ENCODE data around the gene ZFHX2.

ZFHX2 gene

GRCh38 chr14:23533652-23534435, 17.7 kb downstream of the ZFHX2 start:
- Histone ChIP-seq H3K4me3 (ENCODE audit: severe bottlenecking) (no peak overlapping the region), H3K27me3 (ENCODE audit: insufficient read depth, poor library complexity, severe bottlenecking) (no peaks in the 10 kb centered on the region), H3K27ac (ENCODE audit: poor library complexity, severe bottlenecking) (no peak overlapping the region), H3K4me1 (ENCODE audit: insufficient read depth, poor library complexity, severe bottlenecking) (no peaks in the 10 kb centered on the region), H3K9me3 (ENCODE audit: severe bottlenecking) (no peaks in the 10 kb centered on the region), H3K36me3 (ENCODE audit: low read depth) (no peaks in the 10 kb centered on the region)
- ATAC-seq (ENCODE audit: low read depth) (no peak), DNase-seq (ENCODE audit: low spot score) (no peak)
- no peak for TF ChIP-seq CTCF (IDR thresholded peaks at IDR 0.05; ENCODE audit: poor library complexity, severe bottlenecking)

- Histone ChIP-seq H3K9me3 (ENCODE audit: severe bottlenecking) (no peaks in the 10 kb centered on the region), H3K4me1 (ENCODE audit: insufficient read depth, poor library complexity, severe bottlenecking) (no peaks in the 10 kb centered on the region), H3K27me3 (ENCODE audit: insufficient read depth, poor library complexity, severe bottlenecking) (no peaks in the 10 kb centered on the region), H3K4me3 (ENCODE audit: severe bottlenecking) (no peak overlapping the region), H3K27ac (ENCODE audit: poor library complexity, severe bottlenecking) (no peak overlapping the region), H3K36me3 (ENCODE audit: low read depth) (no peaks in the 10 kb centered on the region)
- ATAC-seq (ENCODE audit: low read depth) (no peak), DNase-seq (ENCODE audit: low spot score) (no peak)
- no peak for TF ChIP-seq CTCF (IDR thresholded peaks at IDR 0.05; ENCODE audit: poor library complexity, severe bottlenecking)
These were observed 18.9 kb downstream of the ZFHX2 start for GRCh38 chr14:23532658-23533057.

- Histone ChIP-seq H3K27ac (ENCODE audit: poor library complexity, severe bottlenecking) (no peak overlapping the region), H3K36me3 (ENCODE audit: low read depth) (no peaks in the 10 kb centered on the region)
- DNase-seq (ENCODE audit: low spot score) = no peak
These were observed 20.2 kb downstream of the ZFHX2 start for GRCh38 chr14:23531391-23531790.

GRCh38 chr14:23530375-23531055, 21.1 kb downstream of the ZFHX2 start:
- Histone ChIP-seq H3K4me3 (ENCODE audit: severe bottlenecking) (no peak overlapping the region), H3K9me3 (ENCODE audit: severe bottlenecking) (no peaks in the 10 kb centered on the region), H3K27me3 (ENCODE audit: insufficient read depth, poor library complexity, severe bottlenecking) (no peaks in the 10 kb centered on the region), H3K27ac (ENCODE audit: poor library complexity, severe bottlenecking) (no peak overlapping the region), H3K4me1 (ENCODE audit: insufficient read depth, poor library complexity, severe bottlenecking) (no peaks in the 10 kb centered on the region), H3K36me3 (ENCODE audit: low read depth) (no peaks in the 10 kb centered on the region)
- no peak for TF ChIP-seq CTCF (IDR thresholded peaks at IDR 0.05; ENCODE audit: poor library complexity, severe bottlenecking)
- DNase-seq (ENCODE audit: low spot score) (no peak), ATAC-seq (ENCODE audit: low read depth) (no peak)

More at GRCh38 chr14:23531391-23531790, 20.2 kb downstream of the ZFHX2 start:
- no peak for ATAC-seq (ENCODE audit: low read depth)
- Histone ChIP-seq H3K9me3 (ENCODE audit: severe bottlenecking) (no peaks in the 10 kb centered on the region), H3K4me3 (ENCODE audit: severe bottlenecking) (no peak overlapping the region), H3K27me3 (ENCODE audit: insufficient read depth, poor library complexity, severe bottlenecking) (no peaks in the 10 kb centered on the region), H3K4me1 (ENCODE audit: insufficient read depth, poor library complexity, severe bottlenecking) (no peaks in the 10 kb centered on the region)
- TF ChIP-seq CTCF (IDR thresholded peaks at IDR 0.05; ENCODE audit: poor library complexity, severe bottlenecking) = no peak

- DNase-seq (ENCODE audit: low spot score) (no peak), ATAC-seq (ENCODE audit: low read depth) (no peak)
- no peak for TF ChIP-seq CTCF (IDR thresholded peaks at IDR 0.05; ENCODE audit: poor library complexity, severe bottlenecking)
- Histone ChIP-seq H3K27ac (ENCODE audit: poor library complexity, severe bottlenecking) (no peak overlapping the region), H3K4me1 (ENCODE audit: insufficient read depth, poor library complexity, severe bottlenecking) (no peaks in the 10 kb centered on the region), H3K9me3 (ENCODE audit: severe bottlenecking) (no peaks in the 10 kb centered on the region), H3K27me3 (ENCODE audit: insufficient read depth, poor library complexity, severe bottlenecking) (no peaks in the 10 kb centered on the region), H3K4me3 (ENCODE audit: severe bottlenecking) (no peak overlapping the region), H3K36me3 (ENCODE audit: low read depth) (no peaks in the 10 kb centered on the region)
These were observed 22.5 kb downstream of the ZFHX2 start for GRCh38 chr14:23529016-23529415.
